GM19468 (cell line): ENCODE measurements around the gene KSR2.

Source experiments
- ATAC-seq: cut with Tn5 transposase; IDR thresholded peaks from one replicate; pipeline ENCODE4 v1.9.1; 2021; ENCODE audit warnings: mild to moderate bottlenecking, moderate library complexity, moderate number of reproducible peaks; ENCODE audit not compliant: unreplicated experiment; ENCODE audit errors: extremely low read depth

KSR2 gene

GRCh38 chr12:117970334-117970733 lies 1.5 kb upstream of the KSR2 start:
- no peak for ATAC-seq

GRCh38 chr12:117968151-117968789 lies 520 bp downstream of the KSR2 start:
- no peak for ATAC-seq

- no peak for ATAC-seq
These were observed 1.3 kb downstream of the KSR2 start for GRCh38 chr12:117967512-117967911.

- ATAC-seq = no peak
These were observed 1.7 kb downstream of the KSR2 start for GRCh38 chr12:117967043-117967442.

GRCh38 chr12:117966511-117966910 lies 2.3 kb downstream of the KSR2 start:
- ATAC-seq = no peak

- no peak for ATAC-seq
These were observed 5.0 kb downstream of the KSR2 start for GRCh38 chr12:117963836-117964235.

GRCh38 chr12:117936722-117937484 lies 31.9 kb downstream of the KSR2 start:
- ATAC-seq = no peak

- no peak for ATAC-seq
These were observed 35.2 kb downstream of the KSR2 start for GRCh38 chr12:117933545-117933944.

- no peak for ATAC-seq
These were observed 42.3 kb downstream of the KSR2 start for GRCh38 chr12:117926391-117926899.

- ATAC-seq = no peak
These were observed 46.6 kb downstream of the KSR2 start for GRCh38 chr12:117921929-117922777.

- ATAC-seq = no peak
These were observed 49.3 kb downstream of the KSR2 start for GRCh38 chr12:117919479-117919878.

- ATAC-seq = no peak
These were observed 54.1 kb downstream of the KSR2 start for GRCh38 chr12:117914686-117915085.

GRCh38 chr12:117912756-117913155 lies 56.0 kb downstream of the KSR2 start:
- ATAC-seq = no peak

GRCh38 chr12:117908411-117908810 lies 60.4 kb downstream of the KSR2 start:
- ATAC-seq = no peak

- no peak for ATAC-seq
These were observed 61.6 kb downstream of the KSR2 start for GRCh38 chr12:117907108-117907689.

- no peak for ATAC-seq
These were observed 64.7 kb downstream of the KSR2 start for GRCh38 chr12:117904051-117904450.

- no peak for ATAC-seq
These were observed 65.5 kb downstream of the KSR2 start for GRCh38 chr12:117903110-117903840.

GRCh38 chr12:117901631-117902030 lies 67.2 kb downstream of the KSR2 start:
- ATAC-seq = no peak

- no peak for ATAC-seq
These were observed 68.2 kb downstream of the KSR2 start for GRCh38 chr12:117900561-117900960.
